ENCODE data around the gene CDC34. TPM values are rescaled to one million over a fixed set of nuclear protein-coding genes. Genes with fewer than 3 reads are reported as not detected.
A peak's percentile ranks its signal among the peaks of the same experiment; 100 is the strongest.

The CDC34 gene, protein sequence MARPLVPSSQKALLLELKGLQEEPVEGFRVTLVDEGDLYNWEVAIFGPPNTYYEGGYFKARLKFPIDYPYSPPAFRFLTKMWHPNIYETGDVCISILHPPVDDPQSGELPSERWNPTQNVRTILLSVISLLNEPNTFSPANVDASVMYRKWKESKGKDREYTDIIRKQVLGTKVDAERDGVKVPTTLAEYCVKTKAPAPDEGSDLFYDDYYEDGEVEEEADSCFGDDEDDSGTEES
- 126 TPM for total RNA-seq (ENCODE audit: unreplicated experiment)
- long read RNA-seq, transcript CDC34-201 (5 exons, 1,471 nt) = major isoform, 8 of 17 reads
- long read RNA-seq, partial matches to known transcripts = 4 of 17 reads
- long read RNA-seq, other reads (novel, unspliced or antisense) = 4 of 17 reads

DNA sequence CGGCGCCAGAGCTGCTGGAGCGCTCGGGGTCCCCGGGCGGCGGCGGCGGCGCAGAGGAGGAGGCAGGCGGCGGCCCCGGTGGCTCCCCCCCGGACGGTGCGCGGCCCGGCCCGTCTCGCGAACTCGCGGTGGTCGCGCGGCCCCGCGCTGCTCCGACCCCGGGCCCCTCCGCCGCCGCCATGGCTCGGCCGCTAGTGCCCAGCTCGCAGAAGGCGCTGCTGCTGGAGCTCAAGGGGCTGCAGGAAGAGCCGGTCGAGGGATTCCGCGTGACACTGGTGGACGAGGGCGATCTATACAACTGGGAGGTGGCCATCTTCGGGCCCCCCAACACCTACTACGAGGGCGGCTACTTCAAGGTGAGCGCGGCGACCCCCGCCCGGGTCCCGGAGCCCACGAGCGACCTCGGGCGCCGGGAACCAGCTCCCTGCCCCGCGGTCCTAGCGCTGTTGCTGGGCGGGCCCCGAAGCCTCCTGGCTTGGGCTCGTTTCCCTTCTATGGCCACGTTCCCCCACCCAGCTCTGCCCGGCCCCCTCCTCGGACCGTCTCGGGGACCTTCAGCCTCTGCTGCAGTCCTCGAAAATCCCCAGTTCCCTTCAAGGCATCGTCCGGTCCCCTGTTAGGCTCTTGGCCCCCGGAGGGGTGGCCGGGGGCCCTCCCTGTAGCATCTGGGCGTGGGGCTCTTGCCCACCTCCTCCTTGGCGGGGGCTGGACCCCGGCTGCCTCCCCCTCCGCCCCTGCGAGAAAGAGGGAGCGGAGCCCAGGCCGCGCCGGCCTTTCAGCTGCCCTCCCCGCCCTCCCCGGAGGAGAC is at the start of gene CDC34:
Gene CDC34, plus strand, starts transcription at position 8 of the 808 bp plus-strand sequence. Its CDS starts 172 bp downstream, at position 180.
- TF ChIP-seq, protein P1, sequence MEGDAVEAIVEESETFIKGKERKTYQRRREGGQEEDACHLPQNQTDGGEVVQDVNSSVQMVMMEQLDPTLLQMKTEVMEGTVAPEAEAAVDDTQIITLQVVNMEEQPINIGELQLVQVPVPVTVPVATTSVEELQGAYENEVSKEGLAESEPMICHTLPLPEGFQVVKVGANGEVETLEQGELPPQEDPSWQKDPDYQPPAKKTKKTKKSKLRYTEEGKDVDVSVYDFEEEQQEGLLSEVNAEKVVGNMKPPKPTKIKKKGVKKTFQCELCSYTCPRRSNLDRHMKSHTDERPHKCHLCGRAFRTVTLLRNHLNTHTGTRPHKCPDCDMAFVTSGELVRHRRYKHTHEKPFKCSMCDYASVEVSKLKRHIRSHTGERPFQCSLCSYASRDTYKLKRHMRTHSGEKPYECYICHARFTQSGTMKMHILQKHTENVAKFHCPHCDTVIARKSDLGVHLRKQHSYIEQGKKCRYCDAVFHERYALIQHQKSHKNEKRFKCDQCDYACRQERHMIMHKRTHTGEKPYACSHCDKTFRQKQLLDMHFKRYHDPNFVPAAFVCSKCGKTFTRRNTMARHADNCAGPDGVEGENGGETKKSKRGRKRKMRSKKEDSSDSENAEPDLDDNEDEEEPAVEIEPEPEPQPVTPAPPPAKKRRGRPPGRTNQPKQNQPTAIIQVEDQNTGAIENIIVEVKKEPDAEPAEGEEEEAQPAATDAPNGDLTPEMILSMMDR (IDR thresholded peaks at IDR 0.05; ENCODE audit: unreplicated experiment) = no peak
- Mint-ChIP-seq H3K9me3 (ENCODE audit: unreplicated experiment) (no peaks in the 10 kb centered on the region), H3K27me3 (ENCODE audit: unreplicated experiment) (peaks cover 8% of the 10 kb centered on the region), H3K27ac (ENCODE audit: unreplicated experiment) (no peak within 1 kb of the TSS), H3K4me1 (ENCODE audit: unreplicated experiment) (peaks cover 7% of the 10 kb centered on the region), H3K4me3 (ENCODE audit: unreplicated experiment) (peak within 1 kb of the TSS; percentile 94), H3K36me3 (ENCODE audit: low read depth, unreplicated experiment) (no peaks in the 10 kb centered on the region)
- DNase-seq (ENCODE audit: low spot score) = no peak

DNA sequence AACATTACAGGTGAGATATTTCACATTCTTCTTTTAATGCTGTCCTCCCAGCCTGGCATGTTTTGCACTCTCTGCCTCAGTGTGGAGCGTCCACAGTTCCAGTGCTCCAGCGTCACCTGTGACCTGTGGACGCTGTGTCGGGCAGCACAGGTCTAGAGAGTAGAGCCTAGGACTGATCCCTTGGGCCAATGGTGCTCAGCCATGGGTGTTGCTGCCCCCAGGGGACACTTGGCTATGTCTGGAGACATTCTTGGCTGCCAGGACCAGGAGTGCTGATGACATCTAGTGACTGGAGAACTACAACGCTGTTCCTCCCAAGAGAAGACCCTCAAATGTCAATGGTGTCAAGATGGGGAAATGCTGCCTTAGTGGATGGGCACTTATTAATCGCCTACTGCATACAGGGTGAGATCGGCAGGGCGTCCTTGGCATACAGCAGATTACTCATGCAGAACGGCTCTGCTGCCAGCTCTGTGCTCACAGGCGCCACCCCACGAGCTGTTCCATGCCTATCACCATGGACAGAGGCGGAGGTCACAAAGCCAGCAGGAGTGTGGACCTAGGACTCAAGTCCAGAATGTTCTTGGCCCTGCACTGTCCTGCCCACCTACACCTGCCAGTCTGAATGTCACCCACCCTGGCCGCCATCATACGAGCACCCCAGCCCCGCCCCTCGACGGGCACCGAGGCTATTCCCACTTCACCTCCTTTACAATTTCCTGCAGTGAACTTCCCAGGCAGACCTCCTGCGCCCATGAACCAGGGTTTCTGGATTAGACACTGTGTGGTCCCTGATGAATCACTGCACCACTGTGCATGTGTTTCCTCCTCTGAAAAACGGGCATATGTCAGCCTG is 49.1 kb upstream of the CDC34 start:
- Mint-ChIP-seq H3K4me3 (ENCODE audit: unreplicated experiment) (no peak overlapping the region), H3K36me3 (ENCODE audit: low read depth, unreplicated experiment) (peaks cover 12% of the 10 kb centered on the region)

DNA sequence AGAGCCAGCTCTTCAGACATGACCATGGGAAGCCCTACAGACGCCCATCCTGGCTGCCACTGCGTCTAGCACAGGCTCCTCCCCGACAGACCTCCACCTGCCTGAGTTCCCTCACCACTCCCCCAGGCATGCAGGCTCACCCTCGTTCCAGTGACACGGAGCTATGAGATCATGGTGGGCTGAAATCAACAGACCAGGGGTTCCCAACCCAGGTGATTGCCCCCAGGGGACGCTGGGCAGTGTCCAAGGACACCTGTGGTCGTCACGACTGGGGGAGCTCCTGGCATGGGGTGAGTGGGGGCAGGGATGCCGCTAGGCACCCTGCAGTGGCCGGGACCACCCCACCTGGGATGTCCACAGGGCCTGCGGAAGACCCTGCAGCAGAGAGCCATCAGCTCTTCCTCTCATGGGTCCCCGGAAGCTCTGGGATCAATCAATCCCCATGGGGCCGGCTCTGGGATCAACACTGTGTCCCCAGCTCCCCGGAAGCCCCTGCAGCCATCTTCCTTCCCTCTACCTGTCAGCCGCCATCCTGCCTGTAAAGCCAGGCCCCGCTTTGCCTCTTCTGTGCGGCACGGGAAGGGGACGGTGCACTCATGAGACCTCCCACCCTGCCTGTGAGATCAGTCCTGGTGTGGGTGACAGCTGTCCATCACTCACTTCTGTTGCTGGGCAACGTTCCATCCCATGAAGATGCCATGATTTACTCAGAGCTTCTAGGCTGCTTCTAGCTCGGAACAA is 48.1 kb upstream of the CDC34 start:
- Mint-ChIP-seq H3K9me3 (ENCODE audit: unreplicated experiment) (peaks cover 17% of the 10 kb centered on the region), H3K4me1 (ENCODE audit: unreplicated experiment) (peaks cover 2% of the 10 kb centered on the region), H3K36me3 (ENCODE audit: low read depth, unreplicated experiment) (peaks cover 12% of the 10 kb centered on the region), H3K4me3 (ENCODE audit: unreplicated experiment) (no peak overlapping the region), H3K27me3 (ENCODE audit: unreplicated experiment) (peaks cover 15% of the 10 kb centered on the region), H3K27ac (ENCODE audit: unreplicated experiment) (no peak overlapping the region)
- no peak for DNase-seq (ENCODE audit: low spot score)
- TF ChIP-seq, protein P1 (IDR thresholded peaks at IDR 0.05; ENCODE audit: unreplicated experiment) = no peak

More for the DNA sequence above, 49.1 kb upstream of the CDC34 start:
- DNase-seq (ENCODE audit: low spot score) = no peak
- Mint-ChIP-seq H3K27ac (ENCODE audit: unreplicated experiment) (no peak overlapping the region), H3K27me3 (ENCODE audit: unreplicated experiment) (peaks cover 15% of the 10 kb centered on the region), H3K9me3 (ENCODE audit: unreplicated experiment) (peaks cover 17% of the 10 kb centered on the region), H3K4me1 (ENCODE audit: unreplicated experiment) (peaks cover 2% of the 10 kb centered on the region)
- TF ChIP-seq, protein P1 (IDR thresholded peaks at IDR 0.05; ENCODE audit: unreplicated experiment) = no peak

DNA sequence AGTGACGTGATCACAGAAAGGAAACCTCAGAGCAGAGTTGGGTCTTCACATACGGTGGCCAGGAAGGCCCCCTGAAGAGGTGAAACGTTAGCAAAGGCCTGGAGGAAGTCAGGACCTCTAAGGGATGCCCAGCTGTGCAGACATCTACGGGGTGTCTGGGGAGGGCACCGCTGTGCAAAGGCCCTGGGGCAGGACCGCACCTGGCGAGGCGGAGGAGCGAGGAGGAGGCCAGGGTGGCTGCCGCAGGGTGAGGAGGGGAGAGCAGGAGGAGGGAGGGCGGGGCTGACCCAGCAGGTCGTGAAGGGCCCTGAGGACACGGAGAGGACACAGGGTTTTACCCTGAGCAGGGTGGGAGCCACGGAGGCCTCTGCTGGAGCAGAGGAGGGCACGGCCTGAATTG is 47.1 kb upstream of the CDC34 start:
- Mint-ChIP-seq H3K4me1 (ENCODE audit: unreplicated experiment) (peaks cover 2% of the 10 kb centered on the region), H3K27ac (ENCODE audit: unreplicated experiment) (no peak overlapping the region), H3K36me3 (ENCODE audit: low read depth, unreplicated experiment) (peaks cover 12% of the 10 kb centered on the region), H3K27me3 (ENCODE audit: unreplicated experiment) (peaks cover 15% of the 10 kb centered on the region), H3K9me3 (ENCODE audit: unreplicated experiment) (peaks cover 17% of the 10 kb centered on the region), H3K4me3 (ENCODE audit: unreplicated experiment) (no peak overlapping the region)
- DNase-seq (ENCODE audit: low spot score) = no peak
- TF ChIP-seq, protein P1 (IDR thresholded peaks at IDR 0.05; ENCODE audit: unreplicated experiment) = no peak
